ENCODE data around the gene FGF14. TPM values are rescaled to one million over a fixed set of nuclear protein-coding genes. Genes with fewer than 3 reads are reported as not detected.

Gene FGF14
- total RNA-seq, 1 experiment from 2014 or later, result 0.22 TPM

- Histone ChIP-seq H2BK5ac (ENCODE audit: insufficient read length, low read length) (no peak overlapping the region), H4K91ac (ENCODE audit: insufficient read length, low read depth, low read length) (no peak overlapping the region), H3K23me2 (ENCODE audit: insufficient read length, low read depth, low read length, poor library complexity, severe bottlenecking) (no peaks in the 10 kb centered on the region), H3K4me2 (ENCODE audit: insufficient read depth, insufficient read length, low read length) (no peak overlapping the region), H4K5ac (ENCODE audit: insufficient read length, low read depth, low read length) (no peak overlapping the region), H4K20me1 (ENCODE audit: control insufficient read depth, insufficient read depth, insufficient read length) (no peaks in the 10 kb centered on the region), H3K56ac (ENCODE audit: insufficient read length, low read depth, low read length) (no peak overlapping the region), H3K4ac (ENCODE audit: low read depth, low read length) (no peak overlapping the region), H3K4me1 (ENCODE audit: insufficient read depth, low read length) (no peaks in the 10 kb centered on the region), H3K27ac (ENCODE audit: insufficient read length, low read depth, low read length) (no peak overlapping the region), H3K18ac (ENCODE audit: insufficient read length, low read depth, low read length) (no peak overlapping the region), H4K8ac (replicated peaks; ENCODE audit: insufficient read length, low read depth, low read length) (no peak overlapping the region), H2BK15ac (ENCODE audit: low read depth, low read length) (no peak overlapping the region), H3K27me3 (ENCODE audit: insufficient read depth, low read length) (no peaks in the 10 kb centered on the region), H2AFZ (ENCODE audit: low read length) (no peak overlapping the region), H2BK20ac (ENCODE audit: low read depth, low read length, poor library complexity, severe bottlenecking) (no peak overlapping the region), H3K79me1 (ENCODE audit: insufficient read depth, low read depth, low read length, poor library complexity, severe bottlenecking) (no peaks in the 10 kb centered on the region), H3T11ph (ENCODE audit: low read length) (no peak overlapping the region), H3K14ac (ENCODE audit: insufficient read depth, low read length) (no peak overlapping the region), H3K9me3 (ENCODE audit: control insufficient read depth, low read depth, low read length) (no peaks in the 10 kb centered on the region), H2AK5ac (ENCODE audit: insufficient read length, low read length) (no peak overlapping the region), H2BK12ac (ENCODE audit: insufficient read length, low read depth, low read length) (no peak overlapping the region), H3K23ac (ENCODE audit: insufficient read length, low read depth, low read length) (no peak overlapping the region), H3K9ac (ENCODE audit: extremely low read depth, insufficient read length, low read length) (no peak overlapping the region), H2BK120ac (ENCODE audit: low read depth, low read length, poor library complexity, severe bottlenecking) (no peak overlapping the region), H3K79me2 (ENCODE audit: insufficient read depth, low read length) (no peaks in the 10 kb centered on the region)
- Mint-ChIP-seq H3K36me3 (ENCODE audit: insufficient read depth in 1 of 3, low read depth in 3 of 3) (no peaks in the 10 kb centered on the region), H3K4me1 (peaks cover 0 to 2% of the 10 kb centered on the region in 2 experiments; a peak in 1 of 4 replicates), H3K27me3 (ENCODE audit: low read depth) (no peaks in the 10 kb centered on the region), H3K27ac (no peak overlapping the region), H3K9me3 (no peaks in the 10 kb centered on the region), H3K4me3 (no peak overlapping the region)
- no peak for DNase-seq
- WGBS (ENCODE audit: extremely low coverage, insufficient read length, low lambda C conversion rate), result no CpG with 5 or more reads among the region's 2 CpGs
- no peak for TF ChIP-seq CTCF (conservative IDR thresholded peaks at IDR 0.05)
These were observed 108.1 kb downstream of the FGF14 start for GRCh38 chr13:102293723-102294122.

All from H9 (cell line).